SK-N-SH (cell line): Measurements from ENCODE around the gene SLC8B1.

ENCODE experiments used
- CTCF ChIP-seq: fragments of 200-600 bp; sonication (generic); IDR thresholded peaks from 2 replicates; pipeline ENCODE4 v1.6.1; 2017; ENCODE audit warnings: antibody characterized with exemption, mild to moderate bottlenecking, moderate library complexity
- ELF1 ChIP-seq: IDR thresholded peaks from 2 replicates; pipeline ENCODE4 v1.4.0; 2012
- EZH2phosphoT487 ChIP-seq: fragments of 200-600 bp; sonication (generic); IDR thresholded peaks from 2 replicates; pipeline ENCODE4 v1.6.1; 2017; ENCODE audit warnings: low read depth, mixed run types, mild to moderate bottlenecking, antibody characterized with exemption, moderate library complexity, borderline replicate concordance
- FOSL2 ChIP-seq: IDR thresholded peaks from 2 replicates; pipeline ENCODE4 v1.4.0; 2012; ENCODE audit warnings: low read depth, mild to moderate bottlenecking, moderate library complexity, borderline replicate concordance
- POLR2AphosphoS5 ChIP-seq: IDR thresholded peaks from 2 replicates; pipeline ENCODE4 v1.6.1; 2012; ENCODE audit warnings: low read depth, low read length
- RAD21 ChIP-seq: IDR thresholded peaks from 2 replicates; pipeline ENCODE4 v1.6.1; 2012; ENCODE audit warnings: mild to moderate bottlenecking, low read length
- REST ChIP-seq: IDR thresholded peaks from 2 replicates; pipeline ENCODE4 v1.6.1; 2012; ENCODE audit warnings: mild to moderate bottlenecking, low read depth, low read length, moderate library complexity
- RFX5 ChIP-seq: IDR thresholded peaks from 2 replicates; pipeline ENCODE4 v1.6.1; 2012; ENCODE audit warnings: mild to moderate bottlenecking, improper control_type of control experiment, low read length
- TAF1 ChIP-seq: IDR thresholded peaks from 2 replicates; pipeline ENCODE4 v1.6.1; 2012; ENCODE audit warnings: low read depth, mild to moderate bottlenecking, low read length, moderate library complexity, borderline replicate concordance
- YY1 ChIP-seq: IDR thresholded peaks from 2 replicates; pipeline ENCODE4 v1.4.0; 2012; ENCODE audit warnings: low read depth, mild to moderate bottlenecking

DNA sequence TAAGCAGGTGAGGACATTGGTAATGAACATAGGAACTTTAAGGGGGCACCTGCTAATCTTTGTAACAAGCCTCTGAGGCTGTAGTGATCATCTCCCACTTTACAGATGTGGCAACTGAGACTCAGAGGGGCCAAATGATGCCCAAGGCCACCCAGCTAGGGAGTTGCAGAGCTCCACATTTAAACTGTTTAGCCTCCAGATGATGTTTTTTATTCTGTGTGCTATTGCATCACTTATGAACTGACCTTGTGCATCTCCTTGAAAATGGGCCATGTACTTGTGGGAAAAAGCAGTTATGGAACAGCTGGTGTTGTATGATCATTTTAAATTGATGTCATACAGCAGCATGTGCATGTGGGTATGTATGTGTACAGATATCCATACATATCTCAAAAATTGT lies 72.2 kb downstream of the SLC8B1 start:
- no peak for TF ChIP-seq CTCF
- no peak for TF ChIP-seq FOSL2
- TF ChIP-seq EZH2phosphoT487: no peak
- TF ChIP-seq YY1: no peak
- no peak for TF ChIP-seq ELF1
- TF ChIP-seq POLR2AphosphoS5: no peak
- no peak for TF ChIP-seq RAD21
- TF ChIP-seq RFX5: no peak
- no peak for TF ChIP-seq REST
- no peak for TF ChIP-seq TAF1
